HUES48 (cell line): ENCODE results near the gene IGF2BP2.
A peak's percentile ranks its signal among the peaks of the same experiment; 100 is the strongest.

Experiments used
- H3K27ac ChIP-seq: one replicate; pipeline ENCODE4 v1.7.0; 2013; ENCODE audit warnings: low read depth, low read length, inconsistent platforms
- H3K27me3 ChIP-seq: 2 replicates; pipeline ENCODE4 v1.6.1; 2013; ENCODE audit warnings: mild to moderate bottlenecking, low read length; ENCODE audit not compliant: control insufficient read depth, insufficient read depth
- H3K36me3 ChIP-seq: 2 replicates; pipeline ENCODE4 v1.6.1; 2013; ENCODE audit warnings: low read length; ENCODE audit not compliant: control insufficient read depth, insufficient read depth
- H3K4me1 ChIP-seq: 2 replicates; pipeline ENCODE4 v1.6.1; 2013; ENCODE audit warnings: mild to moderate bottlenecking, low read length; ENCODE audit not compliant: control insufficient read depth, insufficient read depth
- H3K4me3 ChIP-seq: 2 replicates; pipeline ENCODE4 v1.5.1; 2013; ENCODE audit warnings: mild to moderate bottlenecking, low read depth, low read length
- H3K9ac ChIP-seq: 2 replicates; pipeline ENCODE4 v1.6.1; 2013; ENCODE audit warnings: mild to moderate bottlenecking, low read depth, low read length, moderate library complexity
- H3K9me3 ChIP-seq: 2 replicates; pipeline ENCODE4 v1.6.1; 2013; ENCODE audit warnings: low read length; ENCODE audit not compliant: control insufficient read depth, insufficient read depth

The IGF2BP2 gene

DNA sequence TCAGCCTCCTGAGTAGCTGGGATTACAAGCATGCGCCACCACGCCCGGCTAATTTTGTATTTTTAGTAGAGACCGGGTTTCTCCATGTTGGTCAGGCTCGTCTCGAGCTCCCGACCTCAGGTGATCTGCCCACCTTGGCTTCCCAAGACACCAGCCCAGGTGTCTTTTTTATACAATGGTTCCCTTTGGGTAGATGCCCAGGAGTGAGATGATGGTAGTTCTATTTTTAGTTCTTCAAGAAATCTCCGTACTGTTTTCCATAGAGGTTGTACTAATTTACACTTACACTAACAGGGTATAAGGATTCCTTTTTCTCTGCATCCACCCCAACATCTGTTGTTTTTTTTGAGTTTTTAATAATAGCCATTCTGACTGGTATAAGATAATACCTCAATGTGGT lies 94.3 kb downstream of the IGF2BP2 start:
- Histone ChIP-seq H3K4me3 (no peak overlapping the region), H3K4me1 (peaks cover 50% of the 10 kb centered on the region), H3K9me3 (no peaks in the 10 kb centered on the region), H3K36me3 (no peaks in the 10 kb centered on the region), H3K27ac (no peak overlapping the region), H3K27me3 (no peaks in the 10 kb centered on the region), H3K9ac (no peak overlapping the region)

DNA sequence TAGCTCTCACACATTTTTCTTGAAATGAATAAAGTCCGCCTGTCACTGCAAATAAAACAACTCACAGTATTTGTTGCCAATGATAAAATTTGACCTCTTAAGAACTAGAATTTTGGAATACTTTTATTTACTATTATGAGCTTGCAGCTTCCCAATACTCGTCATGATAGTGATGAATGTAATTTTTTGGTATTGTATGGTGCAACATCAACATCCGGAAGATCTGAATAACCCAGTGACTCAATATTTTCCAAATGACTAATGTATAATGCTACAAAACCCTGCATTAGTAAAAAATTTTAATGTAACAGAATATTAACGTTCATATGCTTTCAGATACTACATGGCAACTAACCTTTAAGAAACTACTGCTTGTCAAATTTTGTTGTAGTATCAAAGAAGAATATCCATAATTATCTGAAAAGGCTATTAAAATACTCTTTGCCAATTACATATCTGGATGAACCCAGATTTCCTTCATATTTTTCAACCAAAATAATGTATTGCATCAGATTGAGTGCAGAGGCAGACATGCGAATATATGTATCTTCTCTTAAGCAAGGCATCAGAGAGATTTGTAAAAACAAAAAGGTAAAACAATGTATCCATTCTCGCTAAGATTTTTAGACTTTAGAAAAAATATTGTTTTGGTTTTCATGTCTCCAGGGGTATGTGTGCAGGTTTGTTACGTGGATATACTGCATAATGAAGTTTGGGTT lies 95.3 kb downstream of the IGF2BP2 start:
- no peaks in the 10 kb centered on the region for H3K36me3 ChIP-seq
- H3K4me3 ChIP-seq, result no peak overlapping the region
- peaks cover 61% of the 10 kb centered on the region for H3K4me1 ChIP-seq
- no peaks in the 10 kb centered on the region for H3K27me3 ChIP-seq
- H3K9me3 ChIP-seq, result no peaks in the 10 kb centered on the region
- no peak overlapping the region for H3K9ac ChIP-seq
- peak overlapping the region; percentile 7 for H3K27ac ChIP-seq

DNA sequence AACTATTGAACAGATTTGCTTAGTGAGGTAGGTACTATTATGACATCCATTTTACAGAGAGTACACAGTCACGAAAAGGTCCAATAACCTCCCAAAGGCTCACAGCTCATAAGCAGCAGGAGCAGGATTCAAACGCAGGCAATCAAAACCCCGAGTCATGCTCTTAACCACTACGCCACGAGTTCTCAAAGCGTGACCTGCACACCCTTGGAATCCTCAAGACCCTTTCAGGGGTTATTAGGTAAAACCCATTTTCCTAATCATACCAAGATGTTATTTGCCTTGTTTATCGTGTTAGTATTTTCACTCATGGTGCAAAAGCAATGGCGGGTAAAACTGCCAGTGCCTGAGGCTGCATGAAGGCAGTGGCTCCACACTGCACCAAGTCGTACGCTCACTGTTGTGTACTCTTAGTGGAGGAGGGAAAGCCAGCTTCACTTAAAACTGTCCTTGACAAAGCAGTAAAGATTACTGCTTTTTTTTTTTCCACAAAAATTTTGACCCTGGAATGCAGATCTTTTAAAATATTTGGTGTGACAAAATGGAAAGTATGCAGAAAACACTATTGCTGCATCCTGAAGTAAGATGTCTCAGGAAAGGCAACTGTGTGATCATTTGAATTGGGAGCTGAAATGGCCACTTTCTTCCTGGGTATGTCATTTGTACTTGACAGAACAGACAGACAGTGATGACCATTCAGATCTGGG lies 96.1 kb downstream of the IGF2BP2 start:
- Histone ChIP-seq H3K36me3 (no peaks in the 10 kb centered on the region), H3K4me1 (peaks cover 62% of the 10 kb centered on the region), H3K27ac (peak overlapping the region; percentile 7), H3K4me3 (no peak overlapping the region), H3K9me3 (no peaks in the 10 kb centered on the region), H3K27me3 (no peaks in the 10 kb centered on the region), H3K9ac (no peak overlapping the region)

DNA sequence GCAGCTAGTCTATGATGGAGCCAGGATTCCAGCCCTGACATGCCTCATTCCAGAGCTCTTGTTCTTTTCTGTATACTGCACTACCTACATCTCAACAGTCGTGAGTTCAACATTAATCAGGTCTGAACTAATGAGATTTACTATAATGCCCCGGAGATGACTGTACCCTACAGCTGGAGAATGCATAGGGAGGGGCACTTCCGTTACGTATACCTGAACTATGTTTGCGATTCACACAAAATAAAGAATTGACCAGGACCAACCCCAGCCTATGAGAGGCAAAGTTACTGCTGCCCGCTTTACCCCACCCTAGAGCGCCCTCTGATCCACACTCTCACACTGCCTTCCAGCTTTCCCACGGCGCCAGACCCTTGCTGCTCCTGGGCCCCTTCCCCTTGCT lies 97.0 kb downstream of the IGF2BP2 start:
- Histone ChIP-seq H3K4me3 (no peak overlapping the region), H3K4me1 (peaks cover 58% of the 10 kb centered on the region), H3K9me3 (no peaks in the 10 kb centered on the region), H3K27me3 (no peaks in the 10 kb centered on the region), H3K27ac (peak overlapping the region; percentile 13), H3K9ac (no peak overlapping the region), H3K36me3 (no peaks in the 10 kb centered on the region)

DNA sequence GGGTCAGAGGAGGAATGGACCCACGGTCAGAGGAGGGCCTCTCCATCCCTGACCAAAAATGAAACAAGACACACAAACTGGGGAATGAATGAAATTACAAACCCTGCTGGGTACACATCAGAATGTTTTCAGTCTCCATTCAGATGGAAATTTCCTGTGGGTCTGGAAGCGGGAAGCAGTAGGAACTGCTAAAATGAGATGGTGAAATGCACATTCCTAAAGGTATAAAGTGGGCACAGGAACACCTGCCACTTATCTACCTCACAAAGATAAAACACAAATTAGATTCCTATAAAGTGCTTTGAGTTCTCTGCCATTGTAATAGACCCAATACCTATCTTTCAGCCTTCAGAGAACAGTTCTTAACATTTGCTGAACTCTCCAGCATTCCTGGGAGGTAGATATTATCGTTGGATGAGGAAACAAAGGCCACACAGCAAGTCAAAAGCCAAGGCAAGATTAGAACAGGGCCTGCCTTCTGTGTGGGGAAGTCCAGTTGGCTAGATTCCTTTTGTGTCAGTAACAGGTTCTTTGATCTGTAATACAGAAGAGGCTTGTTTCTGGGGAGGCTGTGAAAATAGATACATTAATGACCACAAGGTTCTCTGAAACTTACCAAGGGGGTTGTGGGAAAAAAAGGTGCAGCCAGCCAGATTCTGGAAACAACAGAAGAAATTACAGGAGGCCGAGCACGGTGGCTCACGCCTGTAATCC lies 98.4 kb downstream of the IGF2BP2 start:
- Histone ChIP-seq H3K9ac (no peak overlapping the region; the same call in 1 of the 2 replicates), H3K27me3 (no peaks in the 10 kb centered on the region), H3K27ac (peak overlapping the region; percentile 67), H3K9me3 (no peaks in the 10 kb centered on the region), H3K36me3 (no peaks in the 10 kb centered on the region), H3K4me3 (no peak overlapping the region), H3K4me1 (peaks cover 52% of the 10 kb centered on the region)

DNA sequence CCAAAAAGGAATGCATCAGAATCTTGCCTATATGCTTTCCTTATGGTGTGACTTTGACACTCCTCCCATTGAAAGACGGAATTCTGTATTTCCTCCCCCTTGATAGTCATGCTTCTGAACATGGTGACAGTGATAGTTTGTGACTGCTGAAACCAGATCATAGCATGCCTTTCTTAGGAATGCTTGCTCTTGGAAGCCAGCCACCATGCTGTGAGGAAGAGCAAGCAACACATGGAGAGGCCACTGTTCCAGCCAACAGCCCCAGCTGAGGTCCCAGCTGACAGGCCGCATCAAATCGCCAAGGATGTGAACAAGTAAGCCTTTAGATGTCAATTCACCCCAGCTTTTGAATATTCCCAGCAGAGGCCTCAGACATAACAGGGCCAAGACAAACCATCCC lies 100.1 kb downstream of the IGF2BP2 start:
- Histone ChIP-seq H3K9ac (no peak overlapping the region), H3K4me3 (no peak overlapping the region), H3K27ac (peak overlapping the region; percentile 57), H3K4me1 (peaks cover 52% of the 10 kb centered on the region), H3K36me3 (no peaks in the 10 kb centered on the region), H3K27me3 (no peaks in the 10 kb centered on the region), H3K9me3 (no peaks in the 10 kb centered on the region)

DNA sequence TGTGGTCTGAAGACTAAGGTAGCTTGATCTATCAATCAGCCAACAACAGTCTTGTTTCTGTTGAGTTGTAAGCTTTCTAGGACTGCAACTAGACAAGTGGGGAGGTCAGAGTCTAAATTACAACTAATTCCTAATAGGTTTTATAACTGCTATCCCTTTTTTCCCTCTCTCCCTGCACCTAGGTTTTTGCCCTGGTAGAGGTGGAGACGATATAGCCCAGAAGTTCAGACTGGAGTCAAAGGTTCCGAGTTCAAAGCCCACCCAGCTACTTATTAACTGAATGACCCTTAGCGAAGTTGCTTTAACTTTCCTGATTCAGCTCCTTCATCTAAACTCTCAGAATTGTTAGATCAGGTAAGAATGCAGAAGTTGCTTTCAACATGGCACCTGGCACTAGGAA lies 100.6 kb downstream of the IGF2BP2 start:
- H3K27me3 ChIP-seq, result no peaks in the 10 kb centered on the region
- no peaks in the 10 kb centered on the region for H3K9me3 ChIP-seq
- no peak overlapping the region for H3K9ac ChIP-seq
- no peak overlapping the region for H3K27ac ChIP-seq
- peaks cover 49% of the 10 kb centered on the region for H3K4me1 ChIP-seq
- H3K4me3 ChIP-seq, result no peak overlapping the region
- H3K36me3 ChIP-seq, result no peaks in the 10 kb centered on the region

DNA sequence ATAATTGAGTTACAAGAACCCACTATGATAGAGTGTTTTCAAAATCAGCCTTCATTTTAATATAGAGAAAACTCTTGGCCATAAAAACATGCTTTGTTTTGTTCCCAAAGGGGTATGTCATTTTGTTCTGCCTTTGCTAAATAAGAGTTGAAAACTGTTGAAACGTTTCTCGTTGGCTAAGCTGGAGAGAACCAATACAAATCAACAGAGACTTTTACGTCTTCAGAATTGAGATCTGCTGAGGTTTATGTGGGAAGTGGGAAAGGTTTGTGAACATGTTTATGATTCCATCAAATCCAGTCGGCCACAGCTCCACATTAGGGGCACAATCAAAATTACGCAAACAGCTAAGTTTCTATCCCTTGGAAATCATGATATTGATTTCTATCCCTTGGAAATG lies 102.0 kb downstream of the IGF2BP2 start:
- Histone ChIP-seq H3K4me1 (peaks cover 38% of the 10 kb centered on the region), H3K9ac (no peak overlapping the region), H3K27me3 (no peaks in the 10 kb centered on the region), H3K27ac (no peak overlapping the region), H3K36me3 (no peaks in the 10 kb centered on the region), H3K9me3 (no peaks in the 10 kb centered on the region), H3K4me3 (no peak overlapping the region)

DNA sequence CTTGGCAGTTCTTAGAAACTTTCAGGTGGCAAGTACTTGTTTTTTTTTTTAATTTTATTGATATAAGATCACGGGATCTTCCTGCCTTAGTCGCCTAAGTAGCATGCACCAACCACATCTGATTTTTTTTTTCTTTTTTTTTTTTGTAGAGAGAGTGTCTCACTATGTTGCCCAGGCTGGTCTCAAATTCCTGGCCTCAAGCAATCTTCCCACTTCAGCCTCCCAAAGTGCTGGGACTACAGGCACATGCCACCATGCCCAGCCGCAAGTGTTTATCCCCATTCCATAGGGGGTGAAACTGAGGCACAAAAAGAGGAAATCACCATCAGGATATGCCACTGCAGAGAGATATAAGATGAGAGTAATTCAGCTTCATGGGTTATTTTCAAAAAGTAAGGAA lies 102.9 kb downstream of the IGF2BP2 start:
- Histone ChIP-seq H3K27me3 (no peaks in the 10 kb centered on the region), H3K4me1 (peaks cover 40% of the 10 kb centered on the region), H3K9me3 (no peaks in the 10 kb centered on the region)

DNA sequence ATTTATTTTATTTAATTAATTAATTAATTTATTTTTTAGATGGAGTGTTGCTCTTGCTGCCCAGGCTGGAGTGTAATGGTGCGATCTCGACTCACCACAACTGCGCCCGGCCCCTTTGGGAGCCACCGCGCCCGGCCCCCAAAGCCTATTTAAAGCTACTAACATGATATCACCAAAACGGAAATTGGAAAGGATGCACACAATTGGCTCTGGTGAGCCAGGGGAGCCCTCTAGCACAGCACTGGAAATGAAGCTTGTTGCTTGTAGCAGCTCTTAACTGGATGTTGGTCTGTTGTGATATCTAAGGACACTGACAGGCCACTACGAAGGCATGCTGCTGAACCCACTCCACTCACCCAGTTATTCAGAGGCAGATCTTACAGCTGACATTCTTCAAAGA lies 104.5 kb downstream of the IGF2BP2 start:
- Histone ChIP-seq H3K36me3 (0 out of 2 replicates have a peak, but pooled peaks cover 2% of the 10 kb centered on the region), H3K9me3 (no peaks in the 10 kb centered on the region), H3K4me1 (peaks cover 41% of the 10 kb centered on the region), H3K9ac (no peak overlapping the region), H3K27me3 (no peaks in the 10 kb centered on the region), H3K27ac (no peak overlapping the region), H3K4me3 (no peak overlapping the region)

More for the DNA sequence above, 102.9 kb downstream of the IGF2BP2 start:
- H3K27ac ChIP-seq, result no peak overlapping the region
- H3K36me3 ChIP-seq, result no peaks in the 10 kb centered on the region
- no peak overlapping the region for H3K9ac ChIP-seq
- no peak overlapping the region for H3K4me3 ChIP-seq
